Measurements from ENCODE around the gene ALDH1L2.
A peak's percentile ranks its signal among the peaks of the same experiment; 100 is the strongest.

Gene ALDH1L2

DNA sequence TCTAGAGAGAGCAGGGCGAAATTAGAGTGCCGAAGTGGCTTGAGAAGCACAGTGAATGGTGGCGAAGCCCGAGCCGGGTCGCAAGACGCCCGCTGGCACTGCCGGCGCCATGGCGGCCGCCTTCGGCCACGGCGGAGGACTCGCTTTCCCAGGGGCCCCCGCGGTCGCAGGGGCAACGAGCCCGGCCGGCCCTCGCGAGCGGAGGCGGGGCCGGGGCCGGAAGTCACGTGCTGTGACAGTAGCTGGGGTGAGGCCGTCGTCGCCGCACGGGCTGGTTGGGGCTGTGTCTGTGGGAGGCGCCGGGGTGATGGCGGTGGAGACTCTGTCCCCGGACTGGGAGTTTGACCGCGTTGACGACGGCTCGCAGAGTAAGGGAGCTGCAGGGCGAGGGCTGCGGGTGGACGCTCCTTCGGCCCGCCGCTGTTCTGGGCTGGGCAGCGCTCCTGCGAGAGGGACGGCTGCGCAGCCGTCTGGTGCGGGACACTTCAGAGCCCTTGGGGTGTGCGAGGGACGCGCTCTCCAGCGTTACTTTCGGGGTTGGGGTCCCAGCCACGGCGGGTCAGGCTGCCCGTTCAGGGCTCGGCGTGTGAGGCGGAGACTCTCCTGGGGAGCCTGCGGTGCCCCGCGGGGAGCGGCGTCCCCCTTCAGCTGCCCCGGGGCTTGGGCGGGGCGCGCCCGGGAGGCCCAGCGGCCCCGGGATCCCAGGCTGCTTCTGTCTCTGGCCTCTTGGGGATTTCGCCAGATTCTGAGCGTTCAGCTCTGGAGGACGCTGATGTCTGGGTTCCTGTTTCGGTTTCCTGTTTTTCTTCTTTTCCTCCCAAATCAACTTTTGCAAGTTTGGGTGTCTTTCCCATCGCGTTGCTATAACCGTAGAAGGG is 23.5 kb upstream of the ALDH1L2 start, which contains the start of gene WASHC4 (continued):
- peak; percentile 85 for TF ChIP-seq ZBTB26 (tag by site-specific recombination; optimal IDR thresholded peaks at IDR 0.05)
- peak; percentile 72; the same call in 1 of the 2 replicates for TF ChIP-seq REST (tag by site-specific recombination; IDR thresholded peaks at IDR 0.05)
- TF ChIP-seq ZNF404 (tag by site-specific recombination; IDR thresholded peaks at IDR 0.05) = no peak
- no peak for TF ChIP-seq ZNF169 (tag by site-specific recombination; IDR thresholded peaks at IDR 0.05)
- TF ChIP-seq OSR2 (tag by site-specific recombination; IDR thresholded peaks at IDR 0.05) = peak; percentile 95
- no peak for TF ChIP-seq ZNF274 (IDR thresholded peaks at IDR 0.05; ENCODE audit: low read length)
- no peak for TF ChIP-seq ZNF274 (tag by site-specific recombination; IDR thresholded peaks at IDR 0.05; ENCODE audit: borderline replicate concordance)
- TF ChIP-seq ZNF501 (tag by site-specific recombination; IDR thresholded peaks at IDR 0.05) = peak; percentile 94
- peak; percentile 56 for TF ChIP-seq EGR2 (tag by site-specific recombination; IDR thresholded peaks at IDR 0.05; ENCODE audit: low read depth)
- no peak for TF ChIP-seq OVOL3 (tag by site-specific recombination; IDR thresholded peaks at IDR 0.05)
- TF ChIP-seq ZNF24 (tag by site-specific recombination; IDR thresholded peaks at IDR 0.05) = peak; percentile 69
- no peak for TF ChIP-seq ZNF529 (tag by site-specific recombination; IDR thresholded peaks at IDR 0.05; ENCODE audit: insufficient replicate concordance)
- TF ChIP-seq, protein P1, sequence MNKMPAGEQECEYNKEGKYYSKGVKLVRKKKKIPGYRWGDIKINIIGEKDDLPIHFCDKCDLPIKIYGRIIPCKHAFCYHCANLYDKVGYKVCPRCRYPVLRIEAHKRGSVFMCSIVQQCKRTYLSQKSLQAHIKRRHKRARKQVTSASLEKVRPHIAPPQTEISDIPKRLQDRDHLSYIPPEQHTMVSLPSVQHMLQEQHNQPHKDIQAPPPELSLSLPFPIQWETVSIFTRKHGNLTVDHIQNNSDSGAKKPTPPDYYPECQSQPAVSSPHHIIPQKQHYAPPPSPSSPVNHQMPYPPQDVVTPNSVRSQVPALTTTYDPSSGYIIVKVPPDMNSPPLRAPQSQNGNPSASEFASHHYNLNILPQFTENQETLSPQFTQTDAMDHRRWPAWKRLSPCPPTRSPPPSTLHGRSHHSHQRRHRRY (tag by site-specific recombination; IDR thresholded peaks at IDR 0.05) = no peak
- TF ChIP-seq YY1 (tag by site-specific recombination; IDR thresholded peaks at IDR 0.05) = peak; percentile 83
- peak; percentile 86 for TF ChIP-seq ZNF2 (tag by site-specific recombination; IDR thresholded peaks at IDR 0.05)
- TF ChIP-seq, protein P2, sequence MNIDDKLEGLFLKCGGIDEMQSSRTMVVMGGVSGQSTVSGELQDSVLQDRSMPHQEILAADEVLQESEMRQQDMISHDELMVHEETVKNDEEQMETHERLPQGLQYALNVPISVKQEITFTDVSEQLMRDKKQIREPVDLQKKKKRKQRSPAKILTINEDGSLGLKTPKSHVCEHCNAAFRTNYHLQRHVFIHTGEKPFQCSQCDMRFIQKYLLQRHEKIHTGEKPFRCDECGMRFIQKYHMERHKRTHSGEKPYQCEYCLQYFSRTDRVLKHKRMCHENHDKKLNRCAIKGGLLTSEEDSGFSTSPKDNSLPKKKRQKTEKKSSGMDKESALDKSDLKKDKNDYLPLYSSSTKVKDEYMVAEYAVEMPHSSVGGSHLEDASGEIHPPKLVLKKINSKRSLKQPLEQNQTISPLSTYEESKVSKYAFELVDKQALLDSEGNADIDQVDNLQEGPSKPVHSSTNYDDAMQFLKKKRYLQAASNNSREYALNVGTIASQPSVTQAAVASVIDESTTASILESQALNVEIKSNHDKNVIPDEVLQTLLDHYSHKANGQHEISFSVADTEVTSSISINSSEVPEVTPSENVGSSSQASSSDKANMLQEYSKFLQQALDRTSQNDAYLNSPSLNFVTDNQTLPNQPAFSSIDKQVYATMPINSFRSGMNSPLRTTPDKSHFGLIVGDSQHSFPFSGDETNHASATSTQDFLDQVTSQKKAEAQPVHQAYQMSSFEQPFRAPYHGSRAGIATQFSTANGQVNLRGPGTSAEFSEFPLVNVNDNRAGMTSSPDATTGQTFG (tag by site-specific recombination; IDR thresholded peaks at IDR 0.05; ENCODE audit: borderline replicate concordance) = no peak
- no peak for TF ChIP-seq ZNF621 (tag by site-specific recombination; IDR thresholded peaks at IDR 0.05)
- no peak for TF ChIP-seq ZNF19 (tag by site-specific recombination; IDR thresholded peaks at IDR 0.05; ENCODE audit: low read depth)
- TF ChIP-seq ZNF560 (tag by site-specific recombination; IDR thresholded peaks at IDR 0.05; ENCODE audit: borderline replicate concordance) = no peak
- TF ChIP-seq ZNF449 (tag by site-specific recombination; IDR thresholded peaks at IDR 0.05) = no peak; the same call in none of the 2 replicates
- TF ChIP-seq, protein P3, sequence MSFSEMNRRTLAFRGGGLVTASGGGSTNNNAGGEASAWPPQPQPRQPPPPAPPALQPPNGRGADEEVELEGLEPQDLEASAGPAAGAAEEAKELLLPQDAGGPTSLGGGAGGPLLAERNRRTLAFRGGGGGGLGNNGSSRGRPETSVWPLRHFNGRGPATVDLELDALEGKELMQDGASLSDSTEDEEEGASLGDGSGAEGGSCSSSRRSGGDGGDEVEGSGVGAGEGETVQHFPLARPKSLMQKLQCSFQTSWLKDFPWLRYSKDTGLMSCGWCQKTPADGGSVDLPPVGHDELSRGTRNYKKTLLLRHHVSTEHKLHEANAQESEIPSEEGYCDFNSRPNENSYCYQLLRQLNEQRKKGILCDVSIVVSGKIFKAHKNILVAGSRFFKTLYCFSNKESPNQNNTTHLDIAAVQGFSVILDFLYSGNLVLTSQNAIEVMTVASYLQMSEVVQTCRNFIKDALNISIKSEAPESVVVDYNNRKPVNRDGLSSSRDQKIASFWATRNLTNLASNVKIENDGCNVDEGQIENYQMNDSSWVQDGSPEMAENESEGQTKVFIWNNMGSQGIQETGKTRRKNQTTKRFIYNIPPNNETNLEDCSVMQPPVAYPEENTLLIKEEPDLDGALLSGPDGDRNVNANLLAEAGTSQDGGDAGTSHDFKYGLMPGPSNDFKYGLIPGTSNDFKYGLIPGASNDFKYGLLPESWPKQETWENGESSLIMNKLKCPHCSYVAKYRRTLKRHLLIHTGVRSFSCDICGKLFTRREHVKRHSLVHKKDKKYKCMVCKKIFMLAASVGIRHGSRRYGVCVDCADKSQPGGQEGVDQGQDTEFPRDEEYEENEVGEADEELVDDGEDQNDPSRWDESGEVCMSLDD (tag by site-specific recombination; IDR thresholded peaks at IDR 0.05) = peak; percentile 93
- no peak for TF ChIP-seq GLI2 (tag by site-specific recombination; IDR thresholded peaks at IDR 0.05; ENCODE audit: borderline replicate concordance, low read depth)
- TF ChIP-seq ZXDB (tag by site-specific recombination; IDR thresholded peaks at IDR 0.05) = peak; percentile 98
- TF ChIP-seq ZNF10 (tag by site-specific recombination; IDR thresholded peaks at IDR 0.05) = no peak
- peak; percentile 76; the same call in 1 of the 2 replicates for TF ChIP-seq ZNF629 (tag by site-specific recombination; IDR thresholded peaks at IDR 0.05)

Data from HEK293 (cell line).